Middle frontal gyrus (tissue), 1 donor: ENCODE results near the gene ANAPC13.
A peak's percentile ranks its signal among the peaks of the same experiment; 100 is the strongest.

ENCODE experiments used
- DNase-seq: peaks from one replicate; pipeline ENCODE4 v3.0.0-alpha.2; 2015; ENCODE audit warnings: low spot score; ENCODE audit errors: extremely low spot score

ANAPC13 gene

GRCh38 chr3:134483195-134483900, 2.4 kb downstream of the ANAPC13 start:
- DNase-seq = no peak

- DNase-seq = no peak
Measured at GRCh38 chr3:134482622-134483021, 3.2 kb downstream of the ANAPC13 start.

- DNase-seq = no peak
Measured at GRCh38 chr3:134481166-134481565, 4.6 kb downstream of the ANAPC13 start.

- no peak for DNase-seq
Measured at GRCh38 chr3:134480546-134480945, 5.2 kb downstream of the ANAPC13 start.

- no peak for DNase-seq
Measured at GRCh38 chr3:134477938-134478337, 7.8 kb downstream of the ANAPC13 start.

- DNase-seq = no peak
Measured at GRCh38 chr3:134477002-134477401, 8.8 kb downstream of the ANAPC13 start.

- DNase-seq = no peak
Measured at GRCh38 chr3:134476306-134476705, 9.5 kb downstream of the ANAPC13 start.

GRCh38 chr3:134474956-134475355, 10.8 kb downstream of the ANAPC13 start:
- no peak for DNase-seq

GRCh38 chr3:134473868-134474546, 11.8 kb downstream of the ANAPC13 start:
- peak; percentile 79 for DNase-seq

- no peak for DNase-seq
Measured at GRCh38 chr3:134472831-134473230, 13.0 kb downstream of the ANAPC13 start.

- no peak for DNase-seq
Measured at GRCh38 chr3:134471521-134472193, 14.1 kb downstream of the ANAPC13 start.

GRCh38 chr3:134468519-134468918, 17.3 kb downstream of the ANAPC13 start:
- DNase-seq = no peak

GRCh38 chr3:134466331-134466730, 19.5 kb downstream of the ANAPC13 start:
- DNase-seq = no peak

- DNase-seq = no peak
Measured at GRCh38 chr3:134464689-134465365, 21.0 kb downstream of the ANAPC13 start.

- no peak for DNase-seq
Measured at GRCh38 chr3:134464064-134464688, 21.6 kb downstream of the ANAPC13 start.

GRCh38 chr3:134463676-134464063, 22.1 kb downstream of the ANAPC13 start:
- DNase-seq = no peak

GRCh38 chr3:134462331-134462941, 23.3 kb downstream of the ANAPC13 start:
- DNase-seq = no peak

GRCh38 chr3:134460965-134461364, 24.8 kb downstream of the ANAPC13 start:
- DNase-seq = no peak

- DNase-seq = no peak
Measured at GRCh38 chr3:134459562-134459961, 26.2 kb downstream of the ANAPC13 start.

- no peak for DNase-seq
Measured at GRCh38 chr3:134458406-134458945, 27.3 kb downstream of the ANAPC13 start.
